GM23338 (cell line): ENCODE data around the gene LIMA1. TPM values are rescaled to one million over a fixed set of nuclear protein-coding genes. Genes with fewer than 3 reads are reported as not detected.
A peak's percentile ranks its signal among the peaks of the same experiment; 100 is the strongest.

Experiments
- ATAC-seq: fragments of 200-7000 bp; cut with Tn5 transposase; 3 replicates; pipeline ENCODE4 v1.9.1; 2020
- DNase-seq: peaks from one replicate; pipeline ENCODE4 v3.0.0-alpha.2; 2015; ENCODE audit warnings: low spot score
- H2AFZ ChIP-seq: fragments of 200-600 bp; sonication (generic); 2 replicates; pipeline ENCODE4 v1.8.0; 2016; ENCODE audit warnings: antibody characterized with exemption, mild to moderate bottlenecking, moderate library complexity
- H3F3A ChIP-seq: fragments of 200-600 bp; sonication (generic); replicated peaks from 2 replicates; pipeline ENCODE4 v1.8.0; 2017; ENCODE audit warnings: antibody characterized with exemption, mixed run types, low read depth
- H3K27ac ChIP-seq: fragments of 200-600 bp; sonication (generic); 2 replicates; pipeline ENCODE4 v1.6.1; 2016; ENCODE audit warnings: low read depth
- H3K27me3 ChIP-seq: fragments of 200-600 bp; sonication (generic); 2 replicates; pipeline ENCODE4 v1.8.0; 2016; ENCODE audit warnings: mild to moderate bottlenecking, mixed run types, moderate library complexity; ENCODE audit not compliant: insufficient read depth
- H3K36me3 ChIP-seq: fragments of 200-600 bp; sonication (generic); 2 replicates; pipeline ENCODE4 v1.8.0; 2016; ENCODE audit warnings: mild to moderate bottlenecking; ENCODE audit not compliant: insufficient read depth
- H3K4me1 ChIP-seq: fragments of 200-600 bp; sonication (generic); 2 replicates; pipeline ENCODE4 v1.8.0; 2016; ENCODE audit warnings: mild to moderate bottlenecking, moderate library complexity; ENCODE audit not compliant: insufficient read depth
- H3K4me2 ChIP-seq: fragments of 200-600 bp; sonication (generic); 2 replicates; pipeline ENCODE4 v1.7.1; 2017; ENCODE audit warnings: mixed run types
- H3K4me3 ChIP-seq: fragments of 200-600 bp; sonication (generic); 2 replicates; pipeline ENCODE4 v1.6.1; 2016; ENCODE audit warnings: mixed run types
- H3K79me2 ChIP-seq: fragments of 200-600 bp; sonication (generic); replicated peaks from 2 replicates; pipeline ENCODE4 v1.8.0; 2017; ENCODE audit warnings: mild to moderate bottlenecking; ENCODE audit not compliant: insufficient read depth
- H3K9me2 ChIP-seq: fragments of 200-600 bp; sonication (generic); 2 replicates; pipeline ENCODE4 v1.8.0; 2017; ENCODE audit not compliant: insufficient read depth
- H4K20me1 ChIP-seq: fragments of 200-600 bp; sonication (generic); replicated peaks from 2 replicates; pipeline ENCODE4 v1.8.0; 2017; ENCODE audit warnings: mild to moderate bottlenecking; ENCODE audit not compliant: insufficient read depth
- H3K27ac Mint-ChIP-seq: 2 replicates; pipeline ENCODE4 v1.8.0; 2020; ENCODE audit warnings: inconsistent platforms, mild to moderate bottlenecking, moderate library complexity, mixed read lengths
- H3K27me3 Mint-ChIP-seq: 3 replicates; pipeline ENCODE4 v1.8.0; 2022; ENCODE audit warnings: low read depth, mild to moderate bottlenecking, moderate library complexity, mixed read lengths, inconsistent platforms; ENCODE audit not compliant: insufficient read depth, poor library complexity
- H3K36me3 Mint-ChIP-seq: 3 replicates; pipeline ENCODE4 v1.8.0; 2021; ENCODE audit warnings: low read depth, mild to moderate bottlenecking, inconsistent platforms, moderate library complexity, mixed read lengths
- H3K4me1 Mint-ChIP-seq: 3 replicates; pipeline ENCODE4 v1.8.0; 2020; ENCODE audit warnings: mild to moderate bottlenecking, inconsistent platforms, mixed read lengths
- H3K4me3 Mint-ChIP-seq: 3 replicates; pipeline ENCODE4 v1.8.0; 2021; ENCODE audit warnings: moderate library complexity, mild to moderate bottlenecking, inconsistent platforms, mixed read lengths
- H3K9me3 Mint-ChIP-seq: 3 replicates; pipeline ENCODE4 v1.8.0; 2020; ENCODE audit warnings: moderate library complexity, mild to moderate bottlenecking, inconsistent platforms, mixed read lengths
- CREB1 ChIP-seq: fragments of 250-450 bp; sonication (Bioruptor Pico); IDR thresholded peaks from 2 replicates; pipeline ENCODE4 v1.5.0; 2020; ENCODE audit warnings: low read depth, mild to moderate bottlenecking, moderate library complexity
- EZH2 ChIP-seq: fragments of 200-600 bp; sonication (generic); IDR thresholded peaks from one replicate; pipeline ENCODE4 v1.8.0; 2017; ENCODE audit warnings: antibody characterized with exemption, mild to moderate bottlenecking, low read depth; ENCODE audit not compliant: unreplicated experiment
- EZH2phosphoT487 ChIP-seq: fragments of 200-600 bp; sonication (generic); IDR thresholded peaks from one replicate; pipeline ENCODE4 v1.8.1; 2018; ENCODE audit warnings: antibody characterized with exemption; ENCODE audit not compliant: unreplicated experiment
- JUNB ChIP-seq: IDR thresholded peaks from one replicate; pipeline ENCODE4 v1.6.1; 2016; ENCODE audit warnings: antibody characterized with exemption; ENCODE audit not compliant: unreplicated experiment
- NANOG ChIP-seq: IDR thresholded peaks from 2 replicates; pipeline ENCODE4 v1.6.1; 2016; ENCODE audit warnings: antibody characterized with exemption, borderline replicate concordance
- POLR2AphosphoS5 ChIP-seq: IDR thresholded peaks from 2 replicates; pipeline ENCODE4 v1.6.1; 2016; ENCODE audit warnings: antibody characterized with exemption, low read depth
- STAT1 ChIP-seq: IDR thresholded peaks from one replicate; pipeline ENCODE4 v1.6.1; 2016; ENCODE audit warnings: antibody characterized with exemption; ENCODE audit not compliant: unreplicated experiment
- ZNF331 ChIP-seq: fragments of 250-450 bp; sonication (Bioruptor Pico); IDR thresholded peaks from 2 replicates; pipeline ENCODE4 v1.5.0; 2020; ENCODE audit warnings: low read depth, mild to moderate bottlenecking, moderate library complexity
- polyA plus RNA-seq: library from polyadenylated mRNA; unstranded; fragments of >200 nt; fragmentation: Nextera tagmentation; extraction: Ambion mirVana; gene quantifications from 2 replicates; pipeline ENCODE4 v1.2.1, GENCODE V29; 2016
- total RNA-seq: library from RNA; depleted of rRNA; stranded (reverse); fragments of >200 nt; shearing (Covaris generic); gene quantifications from 2 replicates; pipeline ENCODE4 v1.2.3, GENCODE V29; 2014
- TF ChIP-seq, protein P1 (sequence below): fragments of 250-450 bp; sonication (Bioruptor Pico); IDR thresholded peaks from 2 replicates; pipeline ENCODE4 v1.5.0; 2020; ENCODE audit warnings: mild to moderate bottlenecking, moderate library complexity
- TF ChIP-seq, protein P2 (sequence below): IDR thresholded peaks from 2 replicates; pipeline ENCODE4 v1.6.1; 2016; ENCODE audit warnings: antibody characterized with exemption
- TF ChIP-seq, protein P3 (sequence below), 2 experiments: fragments of 200-600 bp in 1 of 2; sonication (generic) in 1 of 2; conservative IDR thresholded peaks; 2 replicates each; pipeline versions ENCODE4 v1.5.1 to v1.6.1; 2016 to 2017; ENCODE audit warnings: antibody characterized with exemption in 2 of 2, low read depth in 2 of 2, mild to moderate bottlenecking in 2 of 2, moderate library complexity in 1 of 2
- TF ChIP-seq, protein P4 (sequence below): IDR thresholded peaks from one replicate; pipeline ENCODE4 v1.6.1; 2018; ENCODE audit warnings: antibody characterized with exemption; ENCODE audit not compliant: unreplicated experiment

The LIMA1 gene
- total and polyA plus RNA-seq, 2 experiments from 2014 or later, result 27.7 to 29.6 TPM

DNA sequence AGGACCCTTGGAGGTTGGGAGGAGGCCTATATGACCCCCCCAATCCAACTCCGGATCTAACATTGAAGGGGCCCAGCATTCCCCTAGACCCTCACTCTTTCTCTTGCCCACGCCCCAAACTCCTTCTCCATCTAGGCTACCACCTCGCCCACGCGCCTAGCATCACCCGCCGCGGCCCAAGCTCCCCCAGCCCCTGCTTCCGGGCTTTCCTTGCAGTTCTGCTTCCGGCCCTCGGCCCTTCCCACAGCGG, 116.6 kb downstream of the LIMA1 start:
- peaks cover 20% of the 10 kb centered on the region for H3K4me1 Mint-ChIP-seq
- peak overlapping the region; percentile 96 for H3K27ac Mint-ChIP-seq
- ATAC-seq (peak; percentile 72), DNase-seq (peak; percentile 85)
- Histone ChIP-seq H3K4me1 (peaks cover 25% of the 10 kb centered on the region; the same call in 1 of the 2 replicates), H3K27ac (peak overlapping the region; percentile 99), H3K4me3 (peak overlapping the region; percentile 98), H3F3A (peaks cover 26% of the 10 kb centered on the region), H3K27me3 (no peaks in the 10 kb centered on the region), H3K4me2 (peak overlapping the region; percentile 99), H4K20me1 (peaks cover 5% of the 10 kb centered on the region), H3K79me2 (peaks cover 49% of the 10 kb centered on the region), H3K36me3 (no peaks in the 10 kb centered on the region), H3K9me2 (no peaks in the 10 kb centered on the region), H2AFZ (peak overlapping the region; percentile 93; the same call in 1 of the 2 replicates)
- peak overlapping the region; percentile 88 for H3K4me3 Mint-ChIP-seq
- peaks cover 9% of the 10 kb centered on the region for H3K27me3 Mint-ChIP-seq
- H3K36me3 Mint-ChIP-seq, result peaks cover 26% of the 10 kb centered on the region
- peaks cover 28% of the 10 kb centered on the region for H3K9me3 Mint-ChIP-seq
- TF ChIP-seq, protein P1, sequence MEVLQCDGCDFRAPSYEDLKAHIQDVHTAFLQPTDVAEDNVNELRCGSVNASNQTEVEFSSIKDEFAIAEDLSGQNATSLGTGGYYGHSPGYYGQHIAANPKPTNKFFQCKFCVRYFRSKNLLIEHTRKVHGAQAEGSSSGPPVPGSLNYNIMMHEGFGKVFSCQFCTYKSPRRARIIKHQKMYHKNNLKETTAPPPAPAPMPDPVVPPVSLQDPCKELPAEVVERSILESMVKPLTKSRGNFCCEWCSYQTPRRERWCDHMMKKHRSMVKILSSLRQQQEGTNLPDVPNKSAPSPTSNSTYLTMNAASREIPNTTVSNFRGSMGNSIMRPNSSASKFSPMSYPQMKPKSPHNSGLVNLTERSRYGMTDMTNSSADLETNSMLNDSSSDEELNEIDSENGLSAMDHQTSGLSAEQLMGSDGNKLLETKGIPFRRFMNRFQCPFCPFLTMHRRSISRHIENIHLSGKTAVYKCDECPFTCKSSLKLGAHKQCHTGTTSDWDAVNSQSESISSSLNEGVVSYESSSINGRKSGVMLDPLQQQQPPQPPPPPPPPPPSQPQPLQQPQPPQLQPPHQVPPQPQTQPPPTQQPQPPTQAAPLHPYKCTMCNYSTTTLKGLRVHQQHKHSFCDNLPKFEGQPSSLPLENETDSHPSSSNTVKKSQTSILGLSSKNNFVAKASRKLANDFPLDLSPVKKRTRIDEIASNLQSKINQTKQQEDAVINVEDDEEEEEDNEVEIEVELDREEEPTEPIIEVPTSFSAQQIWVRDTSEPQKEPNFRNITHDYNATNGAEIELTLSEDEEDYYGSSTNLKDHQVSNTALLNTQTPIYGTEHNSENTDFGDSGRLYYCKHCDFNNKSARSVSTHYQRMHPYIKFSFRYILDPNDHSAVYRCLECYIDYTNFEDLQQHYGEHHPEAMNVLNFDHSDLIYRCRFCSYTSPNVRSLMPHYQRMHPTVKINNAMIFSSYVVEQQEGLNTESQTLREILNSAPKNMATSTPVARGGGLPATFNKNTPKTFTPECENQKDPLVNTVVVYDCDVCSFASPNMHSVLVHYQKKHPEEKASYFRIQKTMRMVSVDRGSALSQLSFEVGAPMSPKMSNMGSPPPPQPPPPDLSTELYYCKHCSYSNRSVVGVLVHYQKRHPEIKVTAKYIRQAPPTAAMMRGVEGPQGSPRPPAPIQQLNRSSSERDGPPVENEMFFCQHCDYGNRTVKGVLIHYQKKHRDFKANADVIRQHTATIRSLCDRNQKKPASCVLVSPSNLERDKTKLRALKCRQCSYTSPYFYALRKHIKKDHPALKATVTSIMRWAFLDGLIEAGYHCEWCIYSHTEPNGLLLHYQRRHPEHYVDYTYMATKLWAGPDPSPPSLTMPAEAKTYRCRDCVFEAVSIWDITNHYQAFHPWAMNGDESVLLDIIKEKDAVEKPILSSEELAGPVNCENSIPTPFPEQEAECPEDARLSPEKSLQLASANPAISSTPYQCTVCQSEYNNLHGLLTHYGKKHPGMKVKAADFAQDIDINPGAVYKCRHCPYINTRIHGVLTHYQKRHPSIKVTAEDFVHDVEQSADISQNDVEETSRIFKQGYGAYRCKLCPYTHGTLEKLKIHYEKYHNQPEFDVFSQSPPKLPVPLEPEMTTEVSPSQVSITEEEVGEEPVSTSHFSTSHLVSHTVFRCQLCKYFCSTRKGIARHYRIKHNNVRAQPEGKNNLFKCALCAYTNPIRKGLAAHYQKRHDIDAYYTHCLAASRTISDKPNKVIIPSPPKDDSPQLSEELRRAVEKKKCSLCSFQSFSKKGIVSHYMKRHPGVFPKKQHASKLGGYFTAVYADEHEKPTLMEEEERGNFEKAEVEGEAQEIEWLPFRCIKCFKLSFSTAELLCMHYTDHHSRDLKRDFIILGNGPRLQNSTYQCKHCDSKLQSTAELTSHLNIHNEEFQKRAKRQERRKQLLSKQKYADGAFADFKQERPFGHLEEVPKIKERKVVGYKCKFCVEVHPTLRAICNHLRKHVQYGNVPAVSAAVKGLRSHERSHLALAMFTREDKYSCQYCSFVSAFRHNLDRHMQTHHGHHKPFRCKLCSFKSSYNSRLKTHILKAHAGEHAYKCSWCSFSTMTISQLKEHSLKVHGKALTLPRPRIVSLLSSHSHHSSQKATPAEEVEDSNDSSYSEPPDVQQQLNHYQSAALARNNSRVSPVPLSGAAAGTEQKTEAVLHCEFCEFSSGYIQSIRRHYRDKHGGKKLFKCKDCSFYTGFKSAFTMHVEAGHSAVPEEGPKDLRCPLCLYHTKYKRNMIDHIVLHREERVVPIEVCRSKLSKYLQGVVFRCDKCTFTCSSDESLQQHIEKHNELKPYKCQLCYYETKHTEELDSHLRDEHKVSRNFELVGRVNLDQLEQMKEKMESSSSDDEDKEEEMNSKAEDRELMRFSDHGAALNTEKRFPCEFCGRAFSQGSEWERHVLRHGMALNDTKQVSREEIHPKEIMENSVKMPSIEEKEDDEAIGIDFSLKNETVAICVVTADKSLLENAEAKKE (CRISPR knock-in tag), result no peak
- TF ChIP-seq EZH2phosphoT487, result no peak
- TF ChIP-seq, protein P2, sequence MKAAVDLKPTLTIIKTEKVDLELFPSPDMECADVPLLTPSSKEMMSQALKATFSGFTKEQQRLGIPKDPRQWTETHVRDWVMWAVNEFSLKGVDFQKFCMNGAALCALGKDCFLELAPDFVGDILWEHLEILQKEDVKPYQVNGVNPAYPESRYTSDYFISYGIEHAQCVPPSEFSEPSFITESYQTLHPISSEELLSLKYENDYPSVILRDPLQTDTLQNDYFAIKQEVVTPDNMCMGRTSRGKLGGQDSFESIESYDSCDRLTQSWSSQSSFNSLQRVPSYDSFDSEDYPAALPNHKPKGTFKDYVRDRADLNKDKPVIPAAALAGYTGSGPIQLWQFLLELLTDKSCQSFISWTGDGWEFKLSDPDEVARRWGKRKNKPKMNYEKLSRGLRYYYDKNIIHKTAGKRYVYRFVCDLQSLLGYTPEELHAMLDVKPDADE, result no peak
- TF ChIP-seq NANOG, result no peak
- TF ChIP-seq ZNF331 (CRISPR knock-in tag), result no peak
- TF ChIP-seq JUNB, result no peak
- no peak for TF ChIP-seq STAT1
- no peak; the same call in 1 of the 2 replicates for TF ChIP-seq POLR2AphosphoS5
- TF ChIP-seq, protein P3, sequence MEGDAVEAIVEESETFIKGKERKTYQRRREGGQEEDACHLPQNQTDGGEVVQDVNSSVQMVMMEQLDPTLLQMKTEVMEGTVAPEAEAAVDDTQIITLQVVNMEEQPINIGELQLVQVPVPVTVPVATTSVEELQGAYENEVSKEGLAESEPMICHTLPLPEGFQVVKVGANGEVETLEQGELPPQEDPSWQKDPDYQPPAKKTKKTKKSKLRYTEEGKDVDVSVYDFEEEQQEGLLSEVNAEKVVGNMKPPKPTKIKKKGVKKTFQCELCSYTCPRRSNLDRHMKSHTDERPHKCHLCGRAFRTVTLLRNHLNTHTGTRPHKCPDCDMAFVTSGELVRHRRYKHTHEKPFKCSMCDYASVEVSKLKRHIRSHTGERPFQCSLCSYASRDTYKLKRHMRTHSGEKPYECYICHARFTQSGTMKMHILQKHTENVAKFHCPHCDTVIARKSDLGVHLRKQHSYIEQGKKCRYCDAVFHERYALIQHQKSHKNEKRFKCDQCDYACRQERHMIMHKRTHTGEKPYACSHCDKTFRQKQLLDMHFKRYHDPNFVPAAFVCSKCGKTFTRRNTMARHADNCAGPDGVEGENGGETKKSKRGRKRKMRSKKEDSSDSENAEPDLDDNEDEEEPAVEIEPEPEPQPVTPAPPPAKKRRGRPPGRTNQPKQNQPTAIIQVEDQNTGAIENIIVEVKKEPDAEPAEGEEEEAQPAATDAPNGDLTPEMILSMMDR (conservative IDR thresholded peaks at IDR 0.05; ENCODE audit: low read depth in 2 of 2), result no peak
- TF ChIP-seq, protein P4, sequence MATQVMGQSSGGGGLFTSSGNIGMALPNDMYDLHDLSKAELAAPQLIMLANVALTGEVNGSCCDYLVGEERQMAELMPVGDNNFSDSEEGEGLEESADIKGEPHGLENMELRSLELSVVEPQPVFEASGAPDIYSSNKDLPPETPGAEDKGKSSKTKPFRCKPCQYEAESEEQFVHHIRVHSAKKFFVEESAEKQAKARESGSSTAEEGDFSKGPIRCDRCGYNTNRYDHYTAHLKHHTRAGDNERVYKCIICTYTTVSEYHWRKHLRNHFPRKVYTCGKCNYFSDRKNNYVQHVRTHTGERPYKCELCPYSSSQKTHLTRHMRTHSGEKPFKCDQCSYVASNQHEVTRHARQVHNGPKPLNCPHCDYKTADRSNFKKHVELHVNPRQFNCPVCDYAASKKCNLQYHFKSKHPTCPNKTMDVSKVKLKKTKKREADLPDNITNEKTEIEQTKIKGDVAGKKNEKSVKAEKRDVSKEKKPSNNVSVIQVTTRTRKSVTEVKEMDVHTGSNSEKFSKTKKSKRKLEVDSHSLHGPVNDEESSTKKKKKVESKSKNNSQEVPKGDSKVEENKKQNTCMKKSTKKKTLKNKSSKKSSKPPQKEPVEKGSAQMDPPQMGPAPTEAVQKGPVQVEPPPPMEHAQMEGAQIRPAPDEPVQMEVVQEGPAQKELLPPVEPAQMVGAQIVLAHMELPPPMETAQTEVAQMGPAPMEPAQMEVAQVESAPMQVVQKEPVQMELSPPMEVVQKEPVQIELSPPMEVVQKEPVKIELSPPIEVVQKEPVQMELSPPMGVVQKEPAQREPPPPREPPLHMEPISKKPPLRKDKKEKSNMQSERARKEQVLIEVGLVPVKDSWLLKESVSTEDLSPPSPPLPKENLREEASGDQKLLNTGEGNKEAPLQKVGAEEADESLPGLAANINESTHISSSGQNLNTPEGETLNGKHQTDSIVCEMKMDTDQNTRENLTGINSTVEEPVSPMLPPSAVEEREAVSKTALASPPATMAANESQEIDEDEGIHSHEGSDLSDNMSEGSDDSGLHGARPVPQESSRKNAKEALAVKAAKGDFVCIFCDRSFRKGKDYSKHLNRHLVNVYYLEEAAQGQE, result no peak
- no peak for TF ChIP-seq EZH2
- no peak for TF ChIP-seq CREB1 (CRISPR knock-in tag)
